Activated T-cell treated with anti-CD3 and anti-CD28 coated beads for 4 hours (primary cell): ENCODE results near the gene NFKBIE.
"Not testable (repeated sequence)": the region's sequence is repeated elsewhere in the genome, so short reads cannot be mapped to it uniquely, and the experiment has no call there.

Experiments used
- DNase-seq: peaks from one replicate; pipeline ENCODE4 v3.0.0-alpha.2; 2020

NFKBIE gene, protein sequence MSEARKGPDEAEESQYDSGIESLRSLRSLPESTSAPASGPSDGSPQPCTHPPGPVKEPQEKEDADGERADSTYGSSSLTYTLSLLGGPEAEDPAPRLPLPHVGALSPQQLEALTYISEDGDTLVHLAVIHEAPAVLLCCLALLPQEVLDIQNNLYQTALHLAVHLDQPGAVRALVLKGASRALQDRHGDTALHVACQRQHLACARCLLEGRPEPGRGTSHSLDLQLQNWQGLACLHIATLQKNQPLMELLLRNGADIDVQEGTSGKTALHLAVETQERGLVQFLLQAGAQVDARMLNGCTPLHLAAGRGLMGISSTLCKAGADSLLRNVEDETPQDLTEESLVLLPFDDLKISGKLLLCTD

DNA sequence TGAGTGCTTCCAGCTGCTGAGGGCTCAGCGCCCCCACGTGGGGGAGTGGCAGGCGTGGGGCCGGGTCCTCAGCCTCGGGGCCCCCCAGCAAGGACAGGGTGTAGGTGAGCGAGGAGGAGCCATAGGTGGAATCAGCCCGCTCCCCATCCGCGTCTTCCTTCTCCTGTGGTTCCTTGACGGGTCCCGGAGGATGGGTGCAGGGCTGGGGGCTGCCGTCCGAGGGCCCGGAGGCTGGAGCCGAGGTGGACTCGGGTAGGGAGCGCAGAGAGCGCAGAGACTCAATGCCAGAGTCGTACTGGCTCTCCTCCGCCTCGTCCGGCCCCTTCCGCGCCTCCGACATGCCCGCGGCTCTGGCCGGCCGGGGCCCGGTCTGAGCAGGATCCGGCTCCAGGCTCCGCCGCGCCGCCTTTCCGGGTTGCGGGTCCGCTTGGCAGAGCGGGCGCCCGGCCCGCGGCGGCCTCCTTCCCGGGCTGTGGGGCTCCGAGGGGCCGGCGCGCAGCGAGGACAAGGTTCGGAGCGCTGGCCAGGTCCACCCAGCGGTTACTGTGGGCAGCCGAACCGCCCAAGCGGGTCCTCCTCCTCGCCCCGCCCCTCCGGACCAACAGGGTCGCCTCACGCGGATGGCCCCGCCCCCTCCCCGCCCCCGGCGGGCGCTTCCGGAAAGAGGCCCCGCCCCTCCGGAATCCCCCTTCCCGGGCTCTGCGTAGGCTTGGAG, at the start of gene NFKBIE:
NFKBIE (minus strand) TSS at position 545 of the 715 bp plus-strand sequence; CDS start at position 340, 205 bp downstream.
- DNase-seq, result peak; percentile 97

DNA sequence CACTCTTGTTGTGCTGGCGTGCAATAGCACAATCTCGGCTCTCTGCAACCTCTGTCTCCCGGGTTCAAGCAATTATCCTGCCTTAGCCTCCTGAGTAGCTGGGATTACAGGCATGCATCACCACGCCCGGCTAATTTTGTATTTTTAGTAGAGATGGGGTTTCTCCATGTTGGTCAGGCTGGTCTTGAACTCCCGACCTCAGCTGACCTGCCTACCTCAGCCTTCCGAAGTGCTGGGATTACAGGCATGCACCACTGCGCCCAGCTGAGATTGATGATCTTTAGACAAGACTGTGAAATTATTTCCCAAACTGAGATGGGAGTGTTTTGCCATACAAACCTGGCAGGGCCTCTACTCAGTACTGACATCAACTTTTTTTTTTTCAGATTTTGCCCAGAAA, 49.3 kb upstream of the NFKBIE start:
- not testable (repeated sequence) for DNase-seq

DNA sequence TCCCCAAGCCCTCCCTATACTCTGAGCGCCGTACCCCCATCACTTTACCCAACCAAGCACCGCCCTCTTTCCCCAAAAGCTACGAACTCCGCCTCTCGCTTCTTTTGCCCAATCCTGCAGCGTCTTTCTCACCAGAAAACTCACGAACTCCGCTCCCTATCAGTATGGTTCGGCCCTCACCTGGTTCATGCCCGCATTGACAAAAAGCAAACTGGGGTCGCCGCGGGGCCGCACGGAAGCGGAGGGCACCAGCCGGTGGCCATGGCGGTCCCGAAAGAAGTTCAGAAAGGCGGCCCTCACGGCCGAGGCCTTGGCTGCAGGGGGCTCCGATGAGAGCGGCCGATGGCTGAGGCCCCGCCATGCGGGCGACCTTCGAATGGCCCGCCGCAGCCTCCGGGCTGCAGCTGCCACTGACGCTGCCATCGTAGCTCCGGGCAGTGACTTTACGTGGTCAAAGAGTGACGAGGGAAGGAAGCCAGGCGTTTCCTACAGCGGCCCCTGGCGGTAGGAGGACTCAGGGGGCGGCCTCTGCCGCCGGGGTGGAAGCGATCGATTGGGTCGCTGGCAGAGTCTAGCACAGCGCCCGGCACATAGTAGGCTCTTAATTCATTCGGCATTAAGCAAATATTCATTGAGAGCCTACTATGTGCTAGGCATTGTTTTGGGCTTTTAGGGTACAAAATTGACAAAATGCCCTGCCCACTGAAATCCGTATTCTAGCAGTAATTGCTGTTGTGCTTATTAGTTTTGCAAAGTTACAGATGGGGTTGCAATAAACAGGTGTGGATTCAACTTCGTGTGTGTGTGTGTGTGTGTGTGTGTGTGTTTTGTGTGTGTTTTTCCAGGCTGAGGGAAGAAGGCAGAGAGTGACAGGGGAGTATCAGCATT, 47.8 kb upstream of the NFKBIE start, which contains the start of gene AARS2:
AARS2 (minus strand) TSS at position 447 of the 888 bp plus-strand sequence; CDS start at position 423, 24 bp downstream.
- peak; percentile 91 for DNase-seq

DNA sequence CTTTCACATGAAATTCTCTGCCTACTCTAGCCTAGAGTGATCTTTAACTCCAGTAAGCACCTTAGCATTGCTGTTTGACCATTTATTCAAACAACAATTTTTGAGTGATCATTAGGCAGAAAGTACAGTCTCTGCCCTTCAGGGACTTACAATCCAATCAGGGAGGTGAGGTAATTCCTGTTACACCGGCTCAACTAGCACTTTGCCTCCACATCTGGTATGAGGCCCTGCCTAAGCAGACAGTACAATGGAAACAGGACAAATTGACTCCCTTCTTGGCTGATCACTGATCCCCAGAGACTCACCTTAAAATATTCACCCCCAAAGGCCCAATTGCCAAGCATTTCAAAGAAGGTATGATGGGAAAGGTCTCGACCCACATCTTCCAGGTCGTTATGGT, 46.4 kb upstream of the NFKBIE start:
- no peak for DNase-seq

DNA sequence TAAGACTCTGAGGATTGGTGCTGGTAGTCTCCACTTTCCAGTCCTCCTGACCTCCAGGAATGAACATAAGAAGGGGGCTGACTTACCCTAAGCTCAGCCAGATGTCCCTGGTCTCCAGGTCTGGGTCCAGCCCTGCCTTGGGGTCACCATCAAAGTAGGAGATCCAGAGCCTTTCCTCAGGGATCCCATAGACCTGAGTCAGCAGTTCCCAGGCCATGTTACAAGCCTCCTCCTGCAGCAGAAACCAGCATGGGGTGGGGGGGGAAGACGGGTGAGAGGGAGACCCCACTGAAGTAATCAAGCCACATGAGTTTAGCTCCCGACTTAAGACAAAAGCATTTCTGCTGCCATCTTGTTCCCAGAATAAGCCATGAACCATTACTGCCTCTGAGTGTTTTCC, 46.0 kb upstream of the NFKBIE start:
- DNase-seq, result no peak

DNA sequence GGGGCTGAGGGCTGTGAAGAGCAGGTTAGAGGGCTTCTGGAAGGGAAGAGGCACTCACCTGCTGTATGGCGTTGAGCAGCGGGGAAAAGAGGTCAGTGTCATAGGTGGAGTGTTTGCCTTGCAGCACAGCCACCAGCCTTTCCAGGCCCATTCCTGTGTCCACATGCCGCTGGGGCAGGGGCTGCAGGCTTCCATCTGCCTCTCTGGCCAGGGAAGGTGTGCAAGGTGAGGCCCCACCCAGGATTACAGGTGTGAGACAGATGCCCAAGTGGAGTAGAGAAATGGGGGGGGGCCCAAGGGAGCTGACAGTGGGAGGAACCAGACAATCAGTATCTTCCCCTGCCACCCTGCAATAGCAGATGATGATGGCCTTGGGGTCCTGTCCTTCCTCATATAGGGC, 44.9 kb upstream of the NFKBIE start:
- DNase-seq, result no peak

DNA sequence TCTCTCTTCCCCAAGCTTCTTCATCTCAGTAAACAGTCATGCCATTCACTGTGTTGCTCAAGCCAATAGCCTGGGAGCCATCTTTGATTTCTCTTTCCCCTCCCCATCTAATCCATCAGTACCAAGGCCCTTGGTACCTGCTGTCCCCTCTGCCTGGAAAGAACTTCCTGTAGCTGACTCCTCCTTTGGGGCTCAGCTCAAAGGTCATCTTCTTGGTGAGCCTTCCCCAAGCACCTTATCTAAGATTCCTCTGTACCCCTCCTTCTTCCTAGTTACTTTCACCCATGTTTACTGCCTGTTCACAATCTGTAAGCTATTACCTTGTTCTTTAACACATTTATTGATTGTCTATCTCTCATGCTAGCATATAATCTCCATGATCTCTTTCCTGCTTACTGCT, 44.3 kb upstream of the NFKBIE start:
- no peak for DNase-seq

DNA sequence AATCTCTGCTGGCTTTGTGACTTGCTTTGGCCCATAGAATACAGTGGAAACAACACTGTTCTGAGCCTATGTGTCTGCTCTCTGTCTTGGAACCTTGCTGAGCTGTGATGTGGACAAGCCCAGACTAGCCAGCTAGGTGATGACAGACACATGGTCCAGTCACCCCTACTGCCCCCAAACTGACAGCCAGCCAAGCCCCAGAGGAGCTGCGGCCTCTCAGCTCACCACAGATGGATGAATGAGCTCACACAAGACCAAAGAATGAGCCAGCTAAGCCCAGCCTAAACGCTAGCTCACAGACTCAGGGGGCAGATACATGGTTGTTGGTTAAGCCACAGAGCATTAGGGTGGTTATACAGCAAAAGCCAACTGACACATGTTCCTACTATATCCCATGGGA, 43.7 kb upstream of the NFKBIE start:
- DNase-seq, result no peak

DNA sequence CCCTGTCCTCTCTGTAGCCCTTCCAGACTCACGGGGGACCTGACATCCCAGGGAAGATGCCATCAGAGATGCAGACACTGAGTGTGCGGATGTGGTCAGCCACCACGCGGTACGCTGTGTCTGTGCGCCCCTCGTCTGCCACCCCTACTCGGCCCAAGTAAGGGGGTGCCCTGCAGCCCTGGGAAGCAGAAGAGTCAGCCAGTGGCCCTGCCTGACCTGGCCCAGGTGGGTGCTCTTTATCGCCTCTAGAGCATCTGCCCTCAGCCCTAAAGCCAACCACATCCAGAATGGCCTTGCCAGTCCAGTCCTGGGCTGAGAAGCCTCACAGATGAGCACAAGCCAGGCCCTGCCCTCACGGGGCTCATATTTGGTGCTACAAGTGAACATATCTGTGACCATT, 41.9 kb upstream of the NFKBIE start:
- DNase-seq, result no peak

DNA sequence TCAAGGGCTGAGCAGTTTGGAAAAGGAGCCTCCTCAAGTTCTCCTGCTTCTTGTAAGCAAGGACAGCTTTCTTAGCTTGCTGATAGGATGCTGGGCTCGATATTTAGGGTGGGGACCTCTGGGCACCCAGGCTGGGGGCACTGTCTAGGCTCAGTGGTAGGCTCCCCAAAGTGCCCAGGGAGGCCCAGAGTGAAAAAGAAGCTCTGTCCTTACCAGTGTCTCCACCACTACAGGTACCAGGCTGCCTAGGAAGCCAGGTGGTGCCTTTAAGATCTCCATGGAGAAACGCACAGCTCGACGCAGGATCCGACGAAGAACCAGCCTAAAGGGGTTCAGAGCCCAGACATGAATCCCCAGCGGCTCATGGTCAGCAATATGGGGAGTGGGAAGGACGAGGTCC, 41.4 kb upstream of the NFKBIE start:
- DNase-seq, result no peak

DNA sequence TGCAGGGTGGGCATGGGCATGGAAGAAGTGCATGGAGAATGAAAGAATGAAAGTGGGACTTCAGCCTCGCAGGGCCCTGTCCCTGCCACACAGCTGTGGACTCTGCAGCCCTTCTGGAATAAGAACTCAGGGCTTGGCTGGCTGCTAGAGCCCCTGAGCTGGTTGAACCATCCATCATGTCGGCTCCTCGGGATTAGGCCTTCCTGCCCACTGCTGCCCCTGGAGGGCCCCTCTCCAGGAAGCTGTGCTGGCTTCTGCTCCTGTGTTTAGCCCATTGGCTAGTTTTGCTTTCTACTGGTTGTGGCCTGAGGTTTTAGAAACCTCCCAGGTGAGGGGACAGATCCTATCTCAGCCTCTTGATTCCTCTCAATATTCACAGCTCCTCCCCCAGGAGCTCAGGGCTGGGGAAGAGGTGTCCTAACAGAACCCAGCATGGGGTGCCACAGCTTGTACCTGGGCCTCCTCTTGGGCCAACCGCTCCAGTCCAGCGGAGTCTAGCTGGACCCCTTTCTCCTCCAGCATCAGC, 39.9 kb upstream of the NFKBIE start:
- no peak for DNase-seq

DNA sequence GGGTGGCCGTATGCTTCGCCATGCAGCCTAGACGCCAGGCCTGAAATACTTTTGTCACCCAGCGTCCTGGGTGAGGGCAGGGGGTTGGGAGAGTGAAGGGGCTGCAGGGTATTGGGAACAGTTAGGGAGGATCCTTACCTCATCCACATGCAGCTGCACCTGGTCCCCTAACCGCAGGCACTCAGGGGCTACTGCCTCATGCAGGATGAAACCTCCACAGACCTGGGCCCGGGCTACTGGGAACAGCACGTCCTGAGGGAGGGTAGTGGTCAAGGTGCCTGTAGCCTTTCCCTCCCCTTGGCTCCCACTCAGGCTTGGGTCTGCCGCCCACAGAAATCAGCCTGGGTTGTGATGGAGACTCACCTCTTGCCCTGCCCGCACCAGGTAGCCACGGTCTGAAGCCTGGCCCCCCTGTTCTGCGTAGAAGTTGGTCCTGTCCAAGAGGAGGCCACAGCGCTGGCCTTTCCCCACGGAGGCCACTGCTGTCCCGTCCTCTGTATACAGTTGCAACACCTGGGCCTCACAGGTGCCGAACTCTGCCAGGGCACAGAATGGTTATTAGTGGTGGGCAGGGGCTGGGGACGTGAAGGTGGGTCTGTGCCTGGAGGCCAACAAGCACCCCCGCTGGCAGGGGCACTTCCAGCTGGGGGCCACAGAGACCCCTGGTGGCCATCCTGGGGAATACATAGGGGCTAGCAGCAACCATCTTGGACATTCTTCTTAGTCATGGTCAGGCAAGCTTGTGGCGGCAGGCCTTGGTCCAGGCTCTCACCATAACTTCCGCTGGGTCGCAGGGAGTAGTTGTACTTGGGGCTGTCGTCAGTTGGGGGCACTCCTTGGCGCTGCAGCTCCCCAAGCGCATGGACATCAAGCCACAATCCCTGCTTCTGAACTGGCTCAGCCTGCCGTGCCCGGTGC, 39.2 kb upstream of the NFKBIE start:
- peak; percentile 28 for DNase-seq

DNA sequence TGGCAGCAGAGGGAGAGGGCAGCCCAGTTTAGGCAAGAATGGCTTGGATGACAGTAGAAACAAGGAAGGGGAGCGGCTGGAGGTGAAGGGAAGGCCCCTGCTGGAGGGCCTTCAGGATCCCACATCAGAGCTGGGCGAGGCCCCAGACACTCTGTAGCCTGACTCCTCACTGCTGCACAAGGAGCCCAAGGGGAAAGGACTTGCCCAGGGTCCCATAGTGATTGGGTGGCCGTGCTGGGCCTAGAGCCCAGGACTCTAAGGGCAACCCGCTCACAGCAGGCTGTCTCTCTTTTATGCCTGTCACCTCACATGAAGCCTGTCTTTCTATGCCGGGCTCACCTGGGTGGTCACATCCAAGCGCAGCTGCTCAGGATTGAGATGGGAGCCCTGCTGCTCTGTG, 38.5 kb upstream of the NFKBIE start:
- no peak for DNase-seq

DNA sequence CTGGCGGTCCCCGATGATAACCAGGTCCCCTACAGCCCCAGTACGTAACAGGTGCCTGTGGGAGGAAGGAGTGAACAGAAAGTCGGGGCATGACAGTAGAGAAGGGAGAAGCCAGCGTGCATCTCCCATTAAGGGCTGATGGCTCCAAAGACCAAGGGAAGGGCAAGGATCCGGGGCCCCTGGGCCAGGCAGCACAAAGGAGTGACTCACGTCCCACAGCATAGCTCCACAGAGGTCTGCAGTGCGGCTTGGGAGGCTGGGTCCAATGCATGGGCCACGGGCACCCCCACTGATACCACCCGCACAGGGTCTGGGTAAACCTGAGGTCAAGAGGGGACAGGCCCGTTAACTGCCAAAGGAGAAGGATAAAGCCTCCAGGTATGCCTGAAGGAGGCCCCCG, 37.5 kb upstream of the NFKBIE start:
- no peak for DNase-seq

DNA sequence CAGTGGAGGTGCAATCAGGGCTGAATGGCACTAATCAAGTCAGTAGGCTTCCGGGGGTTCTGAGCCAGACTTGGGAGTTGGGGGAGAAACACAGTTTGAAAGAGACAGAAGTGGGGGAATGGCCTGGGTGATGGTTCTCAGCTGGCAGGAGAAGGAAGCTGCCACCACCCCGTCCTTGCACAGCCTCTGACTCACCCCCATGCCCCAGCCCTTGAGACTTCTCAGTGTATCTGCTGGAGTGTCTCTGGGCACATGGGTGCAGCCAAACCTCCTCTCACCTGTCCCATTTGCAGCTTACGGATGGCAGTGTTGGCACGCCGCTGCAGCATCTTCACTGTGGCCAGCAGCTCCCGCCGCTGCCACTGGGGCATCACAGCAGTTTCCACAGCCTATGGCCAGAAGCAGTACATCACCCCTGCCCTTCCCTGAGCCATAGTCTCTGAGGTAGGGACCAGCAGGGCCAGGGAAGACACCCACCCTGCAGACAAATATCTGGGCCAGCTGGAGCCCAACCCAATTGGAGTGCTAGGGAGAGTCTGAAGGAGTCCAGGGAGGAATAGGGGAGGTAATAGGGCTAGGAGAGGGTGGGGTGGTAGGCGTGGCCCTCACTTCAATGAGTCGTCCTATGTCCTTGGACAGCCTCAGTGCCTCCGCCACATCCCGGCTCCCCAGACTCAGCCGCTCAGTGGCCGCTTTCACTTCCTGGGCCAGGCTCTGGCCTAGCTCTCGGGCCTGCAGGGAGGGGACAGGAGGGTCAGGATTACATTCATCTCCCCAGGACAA, 36.6 kb upstream of the NFKBIE start:
- no peak for DNase-seq

DNA sequence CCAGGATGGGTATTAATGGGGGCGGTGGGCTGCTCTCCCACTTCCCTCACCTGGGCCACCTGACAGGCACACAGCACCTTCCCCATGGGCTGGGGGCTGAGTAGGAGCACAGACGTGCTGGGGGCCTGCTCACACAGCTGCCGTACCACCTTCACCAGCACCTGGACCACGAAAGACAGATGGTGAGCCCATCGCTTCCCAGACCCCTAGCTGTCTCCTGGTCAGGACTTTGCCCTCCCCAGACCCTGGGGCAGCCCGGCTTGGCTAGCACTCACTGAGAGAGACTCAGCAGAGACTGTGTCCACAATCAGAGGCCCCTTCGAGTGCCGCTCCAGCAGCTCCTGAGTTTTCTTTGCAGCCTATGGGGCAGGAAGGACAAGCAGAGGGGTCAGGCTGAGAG, 35.8 kb upstream of the NFKBIE start:
- DNase-seq, result no peak

DNA sequence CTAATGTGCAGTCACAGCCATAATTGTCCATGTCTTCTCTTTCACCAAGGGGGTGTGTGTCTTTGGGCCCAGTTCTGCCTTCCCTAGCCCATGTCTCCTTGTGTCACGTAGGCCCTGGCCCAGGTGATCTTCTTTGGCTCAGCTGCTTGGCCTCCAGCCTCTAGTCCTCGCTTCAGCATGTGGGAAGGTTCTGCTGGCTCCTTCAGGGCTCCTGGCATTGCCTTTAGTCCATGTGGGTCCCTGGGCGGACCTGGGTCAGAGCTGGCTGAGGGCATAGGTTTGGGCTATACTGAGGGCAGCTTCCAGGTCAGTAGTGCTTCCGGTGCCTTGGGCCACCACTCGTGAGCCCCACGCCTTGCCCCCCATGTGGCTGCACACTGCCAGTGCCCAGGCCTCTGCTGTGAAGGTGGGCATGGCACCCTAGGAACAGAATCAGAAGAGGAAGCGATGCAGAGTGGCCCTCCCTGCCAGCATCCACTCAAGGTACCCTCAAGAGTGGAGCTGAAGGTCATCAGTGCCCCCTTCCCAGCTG, 35.0 kb upstream of the NFKBIE start:
- no peak for DNase-seq

DNA sequence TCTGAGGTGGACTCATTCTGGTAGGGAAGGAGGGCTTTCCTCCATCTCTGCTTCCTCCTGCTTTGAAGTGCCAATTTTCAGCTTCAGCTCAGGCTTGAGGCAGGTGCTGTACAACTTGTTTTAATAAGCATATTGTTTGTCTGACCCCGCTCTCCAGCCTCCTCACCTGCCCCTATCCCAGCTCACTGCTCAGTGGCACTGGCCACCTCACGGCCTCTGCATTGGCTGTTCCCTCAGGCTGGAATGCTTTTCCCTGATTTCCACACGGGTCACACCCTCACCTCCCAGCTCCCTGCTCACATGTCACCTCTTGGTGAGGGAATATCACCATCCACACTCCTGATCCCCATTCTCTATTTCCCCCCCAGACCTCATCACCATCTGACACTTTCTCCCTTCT, 33.5 kb upstream of the NFKBIE start:
- DNase-seq, result no peak

DNA sequence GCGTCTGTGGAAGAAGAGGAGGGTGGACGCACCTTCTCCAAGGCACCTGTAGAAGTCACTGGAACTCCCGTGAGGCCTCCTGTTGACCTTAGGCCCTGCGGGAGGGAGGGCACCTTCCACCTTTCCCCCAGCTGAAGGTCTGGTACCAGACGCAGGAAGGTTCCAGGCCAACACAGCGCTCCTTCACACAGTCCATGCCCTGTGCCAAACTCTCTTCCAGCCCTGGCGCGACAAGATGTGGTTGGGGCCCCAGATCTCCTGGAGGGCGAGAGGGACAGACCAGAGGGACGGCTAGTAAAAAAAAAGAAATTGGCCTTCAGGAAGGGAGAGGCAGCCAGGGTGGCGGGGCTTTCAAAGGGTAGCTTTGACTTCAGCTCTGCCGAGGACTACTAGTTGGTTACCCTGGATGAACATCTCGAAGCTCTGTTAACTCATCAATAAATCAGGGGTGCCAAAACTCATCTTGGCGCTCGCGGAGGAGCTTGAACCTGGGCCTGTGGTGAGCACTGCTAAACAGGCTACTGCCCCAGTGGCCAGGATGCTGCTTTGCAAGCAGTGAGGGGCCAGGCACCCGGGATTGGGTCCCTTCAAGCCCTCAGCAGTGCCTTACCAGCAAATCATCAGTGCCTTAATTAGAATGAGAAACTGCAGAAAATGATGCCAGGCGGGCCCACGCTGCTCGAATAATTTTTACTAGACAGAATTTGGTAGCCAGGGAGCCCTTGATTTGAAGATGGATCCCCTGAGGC, 32.9 kb upstream of the NFKBIE start:
- DNase-seq, result no peak
